Lung microvascular endothelial cell (primary cell): ENCODE results near the gene C6orf52. TPM values are rescaled to one million over a fixed set of nuclear protein-coding genes. Genes with fewer than 3 reads are reported as not detected.

Experiments used
- DNase-seq, 2 donors: peaks; one replicate each; pipeline versions ENCODE4 v3.0.0 to v3.0.0-alpha.2; 2010; ENCODE audit warnings: low read depth in 2 of 2
- total RNA-seq: library from RNA; depleted of rRNA; stranded (reverse); fragments of >200 nt; gene quantifications from 2 replicates; pipeline ENCODE4 v1.2.1, GENCODE V29; 2014

Gene C6orf52
- total RNA-seq, 1 donor from 2014 or later: not detected

DNA sequence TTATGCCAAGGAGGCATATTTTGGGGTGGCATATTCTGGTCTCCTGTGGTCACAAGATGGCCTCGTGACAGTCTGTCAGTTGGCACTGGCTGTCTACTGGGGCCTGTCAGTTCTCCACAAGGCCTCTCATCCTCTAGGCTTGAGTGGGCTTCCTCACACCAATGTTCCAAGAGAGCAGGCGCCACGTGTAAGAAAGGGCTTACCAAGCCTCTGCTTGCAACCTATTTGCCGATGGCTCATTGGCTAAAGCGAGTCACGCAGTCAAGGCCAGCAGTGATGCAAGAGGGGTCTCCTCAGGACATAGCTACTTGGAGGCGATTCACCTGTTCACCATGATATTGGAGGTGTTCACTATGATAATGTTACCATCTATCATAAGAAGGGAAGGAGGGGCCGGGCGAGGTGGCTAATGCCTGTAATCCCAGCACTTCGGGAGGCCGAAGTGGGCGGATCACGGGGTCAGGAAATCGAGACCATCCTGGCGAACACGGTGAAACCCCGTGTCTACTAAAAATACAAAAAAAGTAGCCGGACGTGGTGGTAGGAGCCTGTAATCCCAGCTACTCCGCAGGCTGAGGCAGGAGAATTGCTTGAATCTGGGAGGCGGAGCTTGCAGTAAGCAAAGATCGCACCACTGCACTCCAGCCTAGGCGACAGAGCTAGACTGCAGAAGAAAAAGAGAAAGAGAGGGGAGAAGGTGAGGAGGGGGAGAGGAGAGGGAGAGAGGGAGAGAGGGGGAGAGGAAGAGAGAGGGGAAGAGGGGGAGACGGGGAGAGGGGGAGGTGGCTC lies 35.3 kb downstream of the C6orf52 start:
- no peak for DNase-seq

DNA sequence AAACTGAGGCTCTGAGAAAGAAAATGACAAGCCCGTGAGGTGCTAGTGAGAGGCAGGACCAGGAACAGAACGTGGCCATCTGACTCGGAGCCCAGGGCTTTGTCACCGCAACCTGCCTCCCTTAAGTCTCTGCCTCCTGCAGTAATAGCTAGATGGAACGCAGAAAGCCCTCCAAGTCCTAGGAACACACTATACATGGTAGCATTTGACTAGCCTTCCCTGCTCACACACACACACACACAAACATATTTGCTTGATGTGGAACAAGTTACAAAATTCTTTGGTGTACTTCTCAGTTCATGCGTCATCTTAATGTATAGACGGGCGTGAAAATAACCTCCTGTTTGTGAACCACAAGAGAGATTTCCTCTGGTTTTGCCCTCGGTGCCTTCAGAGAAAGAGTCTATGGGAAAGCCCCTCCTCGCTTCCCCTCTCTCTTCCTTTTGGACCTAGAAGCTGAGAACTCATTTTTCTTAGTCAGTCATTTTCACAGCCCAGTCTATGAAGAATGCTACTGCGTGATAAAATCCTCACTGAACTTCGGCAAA lies 38.8 kb downstream of the C6orf52 start:
- no peak for DNase-seq

DNA sequence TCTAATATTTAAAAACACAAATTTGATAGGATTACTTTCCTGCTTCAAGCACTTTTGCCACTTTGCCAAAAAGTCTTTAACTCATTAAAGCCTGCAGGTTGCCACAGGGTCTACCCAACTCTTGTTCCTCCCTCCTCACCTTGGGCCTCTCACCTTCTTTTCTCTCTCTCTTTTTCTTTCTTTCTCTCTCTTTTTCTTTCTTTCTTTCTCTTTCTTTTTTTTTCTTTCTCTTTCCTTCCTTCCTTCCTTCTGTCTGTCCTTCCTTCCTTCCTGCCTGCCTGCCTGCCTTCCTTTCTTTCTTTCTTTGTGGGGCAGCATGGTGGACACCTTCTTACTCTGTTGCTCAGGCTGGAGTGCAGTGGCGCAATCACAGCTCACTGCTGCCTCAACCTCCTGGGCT lies 50.2 kb downstream of the C6orf52 start:
- no peak for DNase-seq

DNA sequence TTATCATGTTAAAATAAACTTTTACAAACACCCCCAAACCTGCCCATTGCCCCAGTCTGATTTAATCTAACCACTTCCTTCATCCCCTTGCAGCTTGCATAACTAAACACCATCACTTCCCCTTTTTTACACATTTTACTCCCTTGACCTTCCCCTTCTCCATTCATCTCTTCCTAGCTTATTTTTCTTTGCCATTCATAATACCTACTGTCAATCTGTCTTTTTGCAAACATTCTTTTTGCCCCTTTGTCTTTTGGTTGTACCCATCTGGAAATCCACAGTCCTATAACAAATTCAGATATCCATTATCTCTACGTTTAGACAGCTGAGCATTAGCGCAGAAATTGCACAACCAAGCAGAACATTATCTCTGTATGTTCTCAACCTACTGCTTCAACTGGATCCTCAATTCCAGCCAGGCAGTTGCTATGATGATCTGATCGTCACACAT lies 51.2 kb downstream of the C6orf52 start:
- DNase-seq: no peak

DNA sequence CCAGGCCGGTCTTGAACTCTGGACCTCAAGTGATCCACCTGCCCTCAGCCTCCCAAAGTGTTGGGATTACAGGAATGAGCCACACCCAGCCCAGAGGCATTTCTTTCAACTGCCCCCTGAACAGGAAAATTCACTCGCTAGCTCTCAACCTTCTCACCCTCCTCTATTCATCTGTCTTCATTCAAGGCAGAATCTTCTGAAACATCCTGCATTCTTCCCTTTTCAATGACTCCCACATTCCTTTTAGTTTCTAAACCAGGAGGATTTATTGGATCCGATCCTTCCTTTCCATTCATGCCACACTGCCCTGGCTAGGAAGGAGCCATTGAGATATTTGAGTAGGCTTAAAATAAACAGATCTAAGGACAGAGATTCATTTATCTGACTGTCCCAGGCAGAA lies 52.9 kb downstream of the C6orf52 start:
- no peak for DNase-seq

DNA sequence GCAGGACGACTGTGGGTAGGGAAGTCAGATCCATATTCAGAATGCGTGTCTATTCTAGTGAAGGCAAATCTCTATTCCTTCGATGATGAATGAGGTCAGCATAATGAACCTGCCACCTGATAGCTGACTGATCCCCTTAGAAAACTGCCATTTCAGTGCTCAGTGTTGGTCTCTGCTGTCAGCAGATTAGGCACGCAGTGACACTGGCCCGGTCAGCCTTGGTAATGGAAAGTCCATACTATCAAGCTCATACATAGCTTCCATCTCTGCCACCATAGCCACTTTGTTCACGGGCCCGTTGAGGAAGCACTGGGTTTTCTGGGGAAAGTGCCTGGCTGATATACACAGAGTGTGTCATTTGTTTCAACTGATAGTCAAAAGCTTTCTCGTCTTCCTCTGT lies 54.0 kb downstream of the C6orf52 start:
- no peak for DNase-seq

DNA sequence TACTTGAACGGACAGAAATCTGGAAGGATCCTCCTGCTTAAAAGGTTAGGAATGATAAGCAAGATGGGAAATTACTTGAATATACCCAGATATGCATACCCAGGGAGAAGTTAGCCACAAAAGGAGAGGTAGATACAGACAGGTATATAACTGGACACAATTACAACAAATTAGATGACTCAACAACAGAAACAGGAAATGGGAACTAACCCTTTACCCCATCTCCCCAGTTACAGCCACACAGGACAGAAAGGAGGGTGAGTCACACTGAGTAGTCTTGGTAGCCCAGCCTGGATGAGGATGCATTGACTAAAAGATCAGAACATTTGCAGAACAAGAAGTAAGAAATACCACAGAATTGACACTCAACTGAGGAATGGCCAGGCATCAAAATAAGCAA lies 61.2 kb downstream of the C6orf52 start:
- peak; percentile 29 to 92 for DNase-seq

DNA sequence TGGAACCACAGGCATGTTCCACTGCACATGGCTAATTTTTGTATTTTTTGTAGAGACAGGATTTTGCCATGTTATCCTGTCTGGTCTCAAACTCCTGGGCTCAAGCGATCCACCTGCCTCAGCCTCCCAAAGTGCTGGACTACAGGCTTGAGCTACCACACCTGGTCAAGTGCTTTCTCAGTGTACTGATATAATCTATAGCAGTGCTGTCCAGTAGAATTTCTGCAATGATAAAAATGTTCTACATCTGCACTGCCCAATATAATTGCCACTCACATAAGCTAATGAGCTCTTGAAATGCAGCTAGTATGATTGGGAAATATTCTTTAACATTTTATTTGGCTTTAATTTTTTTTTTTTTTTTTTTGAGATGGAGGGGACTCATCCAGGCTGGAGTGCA lies 64.2 kb downstream of the C6orf52 start:
- DNase-seq: no peak

DNA sequence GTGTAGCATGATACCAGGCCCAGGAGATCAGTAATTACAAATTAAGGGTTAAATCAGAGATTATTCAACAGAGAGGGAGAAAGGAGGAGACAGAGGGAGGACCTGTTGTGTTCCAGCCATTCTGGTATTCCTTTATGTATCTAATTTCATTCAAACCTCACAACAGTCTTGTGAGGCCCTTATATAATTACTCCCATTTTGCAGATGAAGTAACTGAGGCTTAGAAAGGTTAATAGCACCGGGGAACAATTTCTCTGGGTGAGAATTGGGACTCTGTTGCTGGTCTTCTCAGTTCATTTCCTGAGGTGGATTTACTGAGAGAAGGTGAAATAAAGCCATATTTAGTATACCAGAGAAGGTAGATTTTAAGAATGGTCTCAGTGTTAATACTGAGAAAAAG lies 66.6 kb downstream of the C6orf52 start:
- no peak for DNase-seq

DNA sequence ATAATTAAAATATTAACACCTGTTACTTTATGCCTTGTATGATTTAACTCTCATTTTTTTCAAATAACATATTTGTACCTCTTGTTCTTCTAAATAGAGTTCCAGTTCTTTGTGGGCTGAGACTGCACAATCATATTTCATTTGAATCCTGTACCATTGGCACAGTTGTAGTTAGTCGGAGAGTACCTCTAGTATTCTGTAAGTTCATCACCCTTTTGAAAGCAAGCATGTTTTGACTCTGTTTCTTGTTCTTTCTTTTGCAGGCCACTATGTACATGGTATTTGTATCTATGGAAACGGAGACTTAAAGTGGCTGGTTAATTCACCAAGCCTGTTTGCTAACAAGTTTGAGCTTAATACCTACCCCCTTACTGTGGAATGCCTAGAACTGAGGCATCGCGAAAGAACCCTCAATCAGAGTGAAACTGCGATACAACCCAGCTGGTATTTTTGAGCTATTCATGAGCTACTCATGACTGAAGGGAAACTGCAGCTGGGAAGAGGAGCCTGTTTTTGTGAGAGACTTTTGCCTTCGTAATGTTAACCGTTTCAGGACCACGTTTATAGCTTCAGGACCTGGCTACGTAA lies 68.2 kb downstream of the C6orf52 start:
- DNase-seq: no peak

DNA sequence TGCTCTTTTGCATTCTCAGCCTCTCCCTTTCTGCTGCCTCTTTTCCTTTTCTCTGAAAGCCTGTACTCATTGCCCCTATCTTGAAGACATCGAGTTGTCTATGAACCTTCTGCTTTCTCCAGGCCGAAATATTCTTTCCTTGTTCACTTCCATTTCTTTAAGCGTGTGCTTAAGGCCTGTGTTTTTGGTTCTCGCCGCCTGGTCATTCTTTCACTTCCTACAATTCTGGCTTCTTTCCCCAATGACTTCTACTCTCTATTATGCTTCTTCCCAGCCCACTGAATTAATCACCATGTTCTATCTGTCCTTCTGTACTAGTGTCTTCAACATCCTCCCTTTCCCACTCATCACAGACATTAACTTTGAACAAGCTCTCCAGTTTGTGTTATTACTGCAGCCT lies 69.6 kb downstream of the C6orf52 start:
- no peak for DNase-seq

DNA sequence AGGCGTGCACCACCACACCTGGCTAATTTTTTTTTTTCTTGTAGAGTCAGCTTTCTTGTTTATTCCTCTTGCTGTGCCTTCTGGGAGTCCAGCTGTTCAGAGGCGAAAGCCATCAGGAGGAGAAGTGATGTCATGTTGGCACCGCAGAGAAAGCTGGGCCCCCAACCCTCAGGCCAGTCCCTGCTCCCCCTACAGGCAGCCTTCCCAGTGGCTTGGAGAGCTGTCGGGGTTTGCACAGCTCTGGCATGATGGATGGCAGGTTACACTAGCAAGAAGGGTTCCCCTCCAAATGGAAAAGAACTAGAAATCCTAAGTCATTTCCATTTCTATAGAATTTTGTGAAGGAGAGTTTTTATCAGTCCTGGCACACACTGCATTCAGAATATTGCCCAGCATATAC lies 72.6 kb downstream of the C6orf52 start:
- DNase-seq: no peak

Other genes starting within 250 kb of the C6orf52 start
- gene GCNT2, start 173.3 kb downstream of the C6orf52 start, total RNA-seq: 41.2 and 58.9 TPM in 2 replicates
- 7.6 and 9.5 TPM in 2 replicates for gene PAK1IP1, start 356 bp upstream of the C6orf52 start, total RNA-seq
- 82.4 and 96.8 TPM in 2 replicates for gene TMEM14C, start 28.5 kb upstream of the C6orf52 start, total RNA-seq
- gene TMEM14B, start 53.2 kb upstream of the C6orf52 start, total RNA-seq: 43.8 and 44.9 TPM in 2 replicates
- under 0.01 TPM in 1 of 2 replicates, not detected in the other for gene MAK, start 143.9 kb upstream of the C6orf52 start, total RNA-seq
- not detected in 2 replicates for gene GCM2, start 187.4 kb upstream of the C6orf52 start, total RNA-seq
- not detected in 2 replicates for gene SYCP2L, start 192.4 kb upstream of the C6orf52 start, total RNA-seq